ENCODE data around the gene CPVL. TPM values are rescaled to one million over a fixed set of nuclear protein-coding genes. Genes with fewer than 3 reads are reported as not detected.

Gene CPVL
- total RNA-seq, 1 experiment from 2014 or later, result 26.9 TPM

DNA sequence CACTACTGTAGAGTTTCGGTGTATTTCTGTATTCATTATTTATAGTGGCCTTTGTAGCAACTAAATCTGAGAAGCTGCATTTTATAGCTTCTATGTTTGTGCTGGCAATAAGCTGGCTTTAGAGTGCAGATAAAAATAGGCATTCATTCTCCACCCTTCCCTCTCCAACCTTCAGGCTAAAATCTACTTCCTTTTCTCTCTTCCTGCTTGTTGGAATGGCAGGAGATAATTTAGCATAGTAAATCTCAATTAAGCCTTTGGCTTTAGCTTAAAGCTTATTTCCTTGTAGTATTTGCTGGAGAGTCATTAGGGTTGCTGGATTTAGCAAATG, 58.5 kb downstream of the CPVL start:
- no peaks in the 10 kb centered on the region for H3K79me2 ChIP-seq (ENCODE audit: insufficient read depth, low read length)
- H2BK12ac ChIP-seq (ENCODE audit: insufficient read length, low read depth, low read length), result no peak overlapping the region
- no peak overlapping the region for H3K9ac ChIP-seq (ENCODE audit: extremely low read depth, insufficient read length, low read length)
- H3K14ac ChIP-seq (ENCODE audit: insufficient read depth, low read length), result no peak overlapping the region
- H2BK20ac ChIP-seq (ENCODE audit: low read depth, low read length, poor library complexity, severe bottlenecking), result no peak overlapping the region
- no peak overlapping the region for H4K8ac ChIP-seq (replicated peaks; ENCODE audit: insufficient read length, low read depth, low read length)
- H2AFZ ChIP-seq (ENCODE audit: low read length), result no peak overlapping the region
- Mint-ChIP-seq H3K27me3 (ENCODE audit: low read depth) (no peaks in the 10 kb centered on the region; the same call in 1 of the 2 replicates), H3K4me1 (peaks cover 11 to 18% of the 10 kb centered on the region in 2 experiments), H3K36me3 (ENCODE audit: insufficient read depth in 1 of 3, low read depth in 3 of 3) (no peaks in the 10 kb centered on the region), H3K9me3 (no peaks in the 10 kb centered on the region), H3K4me3 (no peak overlapping the region), H3K27ac (no peak overlapping the region)
- H3T11ph ChIP-seq (ENCODE audit: low read length), result no peak overlapping the region
- H2BK120ac ChIP-seq (ENCODE audit: low read depth, low read length, poor library complexity, severe bottlenecking), result no peak overlapping the region
- no peak overlapping the region for H2AK5ac ChIP-seq (ENCODE audit: insufficient read length, low read length)
- no peak overlapping the region for H3K4ac ChIP-seq (ENCODE audit: low read depth, low read length)
- no peak overlapping the region for H2BK5ac ChIP-seq (ENCODE audit: insufficient read length, low read length)
- no peak overlapping the region for H4K5ac ChIP-seq (ENCODE audit: insufficient read length, low read depth, low read length)
- H3K27ac ChIP-seq (ENCODE audit: insufficient read length, low read depth, low read length), result no peak overlapping the region
- no peak overlapping the region for H4K91ac ChIP-seq (ENCODE audit: insufficient read length, low read depth, low read length)
- H3K4me2 ChIP-seq (ENCODE audit: insufficient read depth, insufficient read length, low read length), result no peak overlapping the region
- TF ChIP-seq, protein P1, sequence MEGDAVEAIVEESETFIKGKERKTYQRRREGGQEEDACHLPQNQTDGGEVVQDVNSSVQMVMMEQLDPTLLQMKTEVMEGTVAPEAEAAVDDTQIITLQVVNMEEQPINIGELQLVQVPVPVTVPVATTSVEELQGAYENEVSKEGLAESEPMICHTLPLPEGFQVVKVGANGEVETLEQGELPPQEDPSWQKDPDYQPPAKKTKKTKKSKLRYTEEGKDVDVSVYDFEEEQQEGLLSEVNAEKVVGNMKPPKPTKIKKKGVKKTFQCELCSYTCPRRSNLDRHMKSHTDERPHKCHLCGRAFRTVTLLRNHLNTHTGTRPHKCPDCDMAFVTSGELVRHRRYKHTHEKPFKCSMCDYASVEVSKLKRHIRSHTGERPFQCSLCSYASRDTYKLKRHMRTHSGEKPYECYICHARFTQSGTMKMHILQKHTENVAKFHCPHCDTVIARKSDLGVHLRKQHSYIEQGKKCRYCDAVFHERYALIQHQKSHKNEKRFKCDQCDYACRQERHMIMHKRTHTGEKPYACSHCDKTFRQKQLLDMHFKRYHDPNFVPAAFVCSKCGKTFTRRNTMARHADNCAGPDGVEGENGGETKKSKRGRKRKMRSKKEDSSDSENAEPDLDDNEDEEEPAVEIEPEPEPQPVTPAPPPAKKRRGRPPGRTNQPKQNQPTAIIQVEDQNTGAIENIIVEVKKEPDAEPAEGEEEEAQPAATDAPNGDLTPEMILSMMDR (conservative IDR thresholded peaks at IDR 0.05), result no peak
- no peak overlapping the region for H3K56ac ChIP-seq (ENCODE audit: insufficient read length, low read depth, low read length)
- H3K23ac ChIP-seq (ENCODE audit: insufficient read length, low read depth, low read length), result no peak overlapping the region
- H3K23me2 ChIP-seq (ENCODE audit: insufficient read length, low read depth, low read length, poor library complexity, severe bottlenecking), result no peaks in the 10 kb centered on the region
- no peaks in the 10 kb centered on the region for H3K27me3 ChIP-seq (ENCODE audit: insufficient read depth, low read length)
- no peaks in the 10 kb centered on the region for H3K9me3 ChIP-seq (ENCODE audit: control insufficient read depth, low read depth, low read length)
- DNase-seq, result no peak
- no peaks in the 10 kb centered on the region for H3K4me1 ChIP-seq (ENCODE audit: insufficient read depth, low read length)
- no peak overlapping the region for H3K18ac ChIP-seq (ENCODE audit: insufficient read length, low read depth, low read length)
- no peaks in the 10 kb centered on the region for H3K79me1 ChIP-seq (ENCODE audit: insufficient read depth, low read depth, low read length, poor library complexity, severe bottlenecking)
- WGBS (ENCODE audit: extremely low coverage, insufficient read length, low lambda C conversion rate), result no CpG with 5 or more reads among the region's 1 CpG
- H2BK15ac ChIP-seq (ENCODE audit: low read depth, low read length), result no peak overlapping the region
- no peaks in the 10 kb centered on the region for H4K20me1 ChIP-seq (ENCODE audit: control insufficient read depth, insufficient read depth, insufficient read length)

All from H9 (cell line).